Ovary (tissue), 9 donors: ENCODE data around the gene TFCP2. TPM values are rescaled to one million over a fixed set of nuclear protein-coding genes. Genes with fewer than 3 reads are reported as not detected.

ENCODE experiments used
- DNase-seq, 5 donors: peaks; one replicate each; pipeline ENCODE4 v3.0.0-alpha.2; 2019 to 2020
- H3K27ac ChIP-seq, 2 donors: fragments of 200-600 bp; one replicate each; pipeline versions ENCODE4 v1.5.1 to v1.8.0; 2019 to 2022
- H3K27me3 ChIP-seq: fragments of 200-600 bp; one replicate; pipeline ENCODE4 v1.8.0; 2022
- H3K36me3 ChIP-seq: fragments of 200-600 bp; sonication (generic); one replicate; pipeline ENCODE4 v1.5.1; 2019
- H3K4me1 ChIP-seq: one replicate; pipeline ENCODE4 v1.8.1; 2013; ENCODE audit warnings: mild to moderate bottlenecking, moderate library complexity; ENCODE audit not compliant: insufficient read depth
- H3K4me3 ChIP-seq: fragments of 200-600 bp; sonication (generic); one replicate; pipeline ENCODE4 v1.5.1; 2017
- H3K9me3 ChIP-seq, 2 donors: fragments of 200-600 bp in 1 of 2; sonication (generic) in 1 of 2; one replicate each; pipeline versions ENCODE4 v1.5.1 to v1.8.1; 2013 to 2019; ENCODE audit warnings: mild to moderate bottlenecking in 1 of 2, moderate library complexity in 1 of 2
- EP300 ChIP-seq: sonication (generic); formaldehyde crosslinking; IDR thresholded peaks from one replicate; pipeline ENCODE4 v1.6.1; 2017; ENCODE audit warnings: antibody characterized with exemption
- POLR2A ChIP-seq: fragments of 450-650 bp; IDR thresholded peaks from one replicate; pipeline ENCODE4 v1.6.1; 2017; ENCODE audit warnings: antibody characterized with exemption, mild to moderate bottlenecking, moderate library complexity
- WGBS, 3 donors: extraction: QIAGEN DNeasy Blood & Tissue Kit in 1 of 3; methylation state at CpG; one replicate each; pipeline versions ENCODE4 v1.1.5 to v1.1.7; 2013 to 2017; 5-methylcytosine and 5-hydroxymethylcytosine counted together
- intact Hi-C, 4 donors: fragments of 100-400 bp; cut with DNase I; formaldehyde crosslinking; loops; one replicate each; pipeline versions ENCODE4 v1.11.0 to v1.15.1; 2022 to 2023
- polyA plus RNA-seq, 2 donors: library from polyadenylated mRNA; stranded (reverse); fragments of 200-250 nt in 1 of 2; fragments of 350-450 nt in 1 of 2; fragmentation: Illumina TruSeq in 1 of 2; extraction: RNeasy Lipid Tissue Mini Kit (QIAGEN cat#74804) in 1 of 2; gene quantifications; one replicate each; pipeline ENCODE4 v1.2.3, GENCODE V29; 2013 to 2014
- total RNA-seq, 7 donors: library from RNA; depleted of rRNA in 2 of 7; stranded (reverse); fragments of >200 nt in 2 of 7; fragmentation: NEBNext Ultra II Directional in 3 of 7; extraction: Animal tissue kit (Norgen Biotek cat#: 25700) in 3 of 7; gene quantifications; one replicate each; pipeline versions ENCODE4 v1.1.0 to v1.2.4, GENCODE V29; 2016 to 2023
- TF ChIP-seq, protein P1 (sequence below), 3 donors: fragments of 450-650 bp in 2 of 3; fragments of 200-600 bp in 1 of 3; IDR thresholded peaks; one replicate each; pipeline versions ENCODE4 v1.5.1 to v1.8.0; 2016 to 2022; ENCODE audit warnings: antibody characterized with exemption in 3 of 3, mild to moderate bottlenecking in 1 of 3
- donor health status: DM: no; HTN: no; CAD: no; lungs with moderate emphysema.
- donor health status: DM: no; HTN: no; CAD: no.
- donor health status: Bipolar disorder and iron deficiency.
- donor health status: DM: yes; HTN: yes; CAD: no.
- donor health status: DM: no; HTN: no; CAD: no.
- donor health status: DM: yes; HTN: yes; CAD: no.

Gene TFCP2
- total and polyA plus RNA-seq, 9 donors = 10.5 to 32.0 (median 22.7) TPM

DNA sequence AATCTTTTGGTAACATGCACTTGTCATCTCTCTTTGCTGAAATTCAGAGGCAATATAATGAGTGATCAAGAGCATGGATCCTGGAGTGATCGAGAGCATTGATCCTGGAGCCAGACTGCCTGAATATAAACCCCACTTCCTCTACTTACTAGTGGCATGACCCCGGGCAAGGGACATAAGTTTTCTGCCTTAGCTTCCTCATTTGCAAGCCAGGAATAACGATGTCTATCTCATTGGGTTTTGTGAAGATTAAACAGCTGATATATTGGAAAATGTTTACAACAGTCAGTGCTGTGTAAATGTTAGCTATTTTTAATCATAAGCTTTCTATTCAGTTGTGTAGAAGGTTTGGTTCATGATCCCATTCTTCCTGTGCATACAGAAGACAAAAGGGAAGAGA, 87.2 kb downstream of the TFCP2 start:
- no peaks in the 10 kb centered on the region for H3K27me3 ChIP-seq
- intact Hi-C loops = no loop called here
- H3K9me3 ChIP-seq = no peaks in the 10 kb centered on the region
- WGBS, 3 donors = 85 to 88% (median 85%) methylated on average over 3 of the region's 3 CpGs
- H3K4me3 ChIP-seq = no peak overlapping the region
- TF ChIP-seq POLR2A (no peak), EP300 (no peak)
- TF ChIP-seq, protein P1, sequence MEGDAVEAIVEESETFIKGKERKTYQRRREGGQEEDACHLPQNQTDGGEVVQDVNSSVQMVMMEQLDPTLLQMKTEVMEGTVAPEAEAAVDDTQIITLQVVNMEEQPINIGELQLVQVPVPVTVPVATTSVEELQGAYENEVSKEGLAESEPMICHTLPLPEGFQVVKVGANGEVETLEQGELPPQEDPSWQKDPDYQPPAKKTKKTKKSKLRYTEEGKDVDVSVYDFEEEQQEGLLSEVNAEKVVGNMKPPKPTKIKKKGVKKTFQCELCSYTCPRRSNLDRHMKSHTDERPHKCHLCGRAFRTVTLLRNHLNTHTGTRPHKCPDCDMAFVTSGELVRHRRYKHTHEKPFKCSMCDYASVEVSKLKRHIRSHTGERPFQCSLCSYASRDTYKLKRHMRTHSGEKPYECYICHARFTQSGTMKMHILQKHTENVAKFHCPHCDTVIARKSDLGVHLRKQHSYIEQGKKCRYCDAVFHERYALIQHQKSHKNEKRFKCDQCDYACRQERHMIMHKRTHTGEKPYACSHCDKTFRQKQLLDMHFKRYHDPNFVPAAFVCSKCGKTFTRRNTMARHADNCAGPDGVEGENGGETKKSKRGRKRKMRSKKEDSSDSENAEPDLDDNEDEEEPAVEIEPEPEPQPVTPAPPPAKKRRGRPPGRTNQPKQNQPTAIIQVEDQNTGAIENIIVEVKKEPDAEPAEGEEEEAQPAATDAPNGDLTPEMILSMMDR (IDR thresholded peaks at IDR 0.05) = no peak
- H3K36me3 ChIP-seq = no peaks in the 10 kb centered on the region
- peaks cover 2% of the 10 kb centered on the region for H3K4me1 ChIP-seq
- DNase-seq = no peak
- H3K27ac ChIP-seq = no peak overlapping the region

DNA sequence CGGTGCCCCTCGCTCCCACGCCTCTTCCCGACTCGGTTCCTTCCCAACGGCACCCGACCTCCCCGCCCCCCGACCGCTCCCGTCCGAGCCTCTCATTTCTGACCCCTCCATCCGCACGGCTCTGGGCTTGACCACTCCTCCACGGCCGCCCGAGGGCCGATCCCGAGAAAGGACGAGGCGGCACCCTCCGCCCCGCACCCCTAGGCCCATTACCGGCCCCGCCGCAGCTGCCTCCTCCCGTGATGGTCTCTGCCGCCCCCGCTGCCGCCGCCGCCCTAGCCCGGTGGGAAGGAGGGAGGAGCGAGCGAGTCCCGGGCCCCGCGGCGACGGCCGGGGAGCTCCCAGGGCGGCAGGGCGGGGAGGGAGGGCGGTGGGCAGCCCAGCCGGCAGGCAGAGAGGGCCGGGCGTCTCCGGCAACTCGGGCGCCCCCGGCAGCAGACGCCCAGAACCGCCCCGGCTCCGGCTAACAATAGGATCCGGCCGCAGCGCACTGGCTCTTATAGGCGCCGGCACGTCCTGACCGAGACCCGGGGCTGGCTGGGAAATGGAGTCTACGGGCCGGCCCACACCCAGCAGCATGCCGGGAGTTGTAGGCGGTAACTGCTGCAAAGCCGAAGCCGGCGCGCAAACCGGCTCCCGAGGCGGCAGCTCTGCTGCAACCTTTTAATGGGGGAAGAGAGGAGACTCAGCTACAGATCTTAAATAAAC, 89.7 kb downstream of the TFCP2 start, which contains the start of gene CSRNP2:
TSS of gene CSRNP2 (minus strand) at position 471 of the 708 bp plus-strand sequence. CDS start 7,035 bp downstream, outside the sequence.
- 1% methylated on average over 32 to 74 of the region's 74 CpGs for WGBS, 3 donors
- intact Hi-C loops = no loop called here

DNA sequence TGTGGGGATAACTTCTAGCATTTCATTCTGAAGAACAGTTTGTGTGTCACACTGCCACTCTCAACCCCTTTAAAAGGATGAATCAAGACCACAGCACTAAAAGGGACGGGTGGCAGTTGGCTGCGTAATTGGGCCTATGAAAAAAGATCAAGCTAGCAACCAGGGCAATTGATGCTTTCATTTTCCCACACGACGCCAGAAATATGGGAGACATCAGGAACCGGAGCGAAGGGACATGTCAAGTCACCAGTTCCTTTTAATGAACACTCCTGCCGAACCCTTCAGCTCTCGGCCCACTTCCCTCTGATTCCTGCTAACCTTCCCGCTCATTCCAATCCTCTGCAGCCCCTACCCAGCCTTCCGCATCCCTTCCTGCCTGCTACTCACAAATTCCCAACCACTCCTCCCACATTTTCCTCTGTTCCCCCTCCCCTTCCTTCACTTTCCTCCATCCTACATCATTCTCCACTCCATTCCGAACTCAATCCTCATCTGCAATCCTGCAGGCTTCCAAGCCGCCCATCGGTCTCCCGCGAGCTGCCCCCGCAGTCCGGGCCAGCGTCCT, 90.3 kb downstream of the TFCP2 start:
- TF ChIP-seq POLR2A = no peak
- TF ChIP-seq, protein P1 (IDR thresholded peaks at IDR 0.05) = no peak
- Histone ChIP-seq H3K4me3 (peak overlapping the region; percentile 99), H3K36me3 (no peaks in the 10 kb centered on the region), H3K9me3 (no peaks in the 10 kb centered on the region), H3K4me1 (peaks cover 4% of the 10 kb centered on the region), H3K27me3 (no peaks in the 10 kb centered on the region), H3K27ac (peak overlapping the region; percentile 78 to 87)
- intact Hi-C loops = no loop called here
- 1% methylated on average over 18 of the region's 18 CpGs for WGBS, 3 donors
- peak in 1 of 5 donors; percentile 10 for DNase-seq

More for the DNA sequence above, 89.7 kb downstream of the TFCP2 start, which contains the start of gene CSRNP2:
- TF ChIP-seq POLR2A = peak; percentile 99
- TF ChIP-seq, protein P1 (IDR thresholded peaks at IDR 0.05) = peak in 1 of 3 donors; percentile 22
- no peak for TF ChIP-seq EP300
- peak; percentile 95 to 97 (median 96) for DNase-seq
- no peaks in the 10 kb centered on the region for H3K36me3 ChIP-seq
- peak within 1 kb of the TSS; percentile 78 to 87 for H3K27ac ChIP-seq
- peaks cover 2% of the 10 kb centered on the region for H3K4me1 ChIP-seq
- no peaks in the 10 kb centered on the region for H3K9me3 ChIP-seq
- H3K27me3 ChIP-seq = no peaks in the 10 kb centered on the region
- H3K4me3 ChIP-seq = peak within 1 kb of the TSS; percentile 99

DNA sequence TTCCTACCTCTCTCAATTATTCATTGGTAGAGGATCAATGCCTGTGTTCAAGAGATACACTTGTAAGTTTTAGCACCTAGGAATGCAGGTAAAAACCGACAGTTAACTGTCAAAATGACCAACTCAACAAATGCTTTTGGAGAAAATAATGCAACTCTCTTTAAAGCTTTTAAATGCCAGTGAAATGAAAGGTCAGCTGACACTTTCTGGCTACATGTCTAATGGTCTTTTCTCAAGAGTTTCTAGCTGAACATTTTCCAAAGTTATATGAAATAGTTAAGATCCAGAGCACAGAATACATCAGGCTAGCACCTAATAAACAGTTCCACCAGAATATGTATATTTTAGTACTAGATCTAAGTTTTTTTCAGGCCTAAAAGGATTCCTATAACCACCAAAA, 91.5 kb downstream of the TFCP2 start:
- no peak overlapping the region for H3K4me3 ChIP-seq
- no peak for DNase-seq
- H3K27ac ChIP-seq = no peak overlapping the region
- peaks cover 4% of the 10 kb centered on the region for H3K4me1 ChIP-seq
- H3K36me3 ChIP-seq = no peaks in the 10 kb centered on the region
- intact Hi-C loops = no loop called here
- H3K9me3 ChIP-seq = no peaks in the 10 kb centered on the region
- no peaks in the 10 kb centered on the region for H3K27me3 ChIP-seq
- 64 to 76% (median 74%) methylated on average over 1 of the region's 1 CpG for WGBS, 3 donors
- TF ChIP-seq EP300 (no peak), POLR2A (no peak)
- TF ChIP-seq, protein P1 (IDR thresholded peaks at IDR 0.05) = no peak
